ENCODE results near the gene CREB3. TPM values are rescaled to one million over a fixed set of nuclear protein-coding genes. Genes with fewer than 3 reads are reported as not detected.

Gene CREB3
- total and polyA plus RNA-seq, 2 donors from 2014 or later, result 40.5 to 52.0 TPM

- Histone ChIP-seq H3K4me3 (ENCODE audit: low read length in 3 of 3) (no peak overlapping the region), H3K27ac (ENCODE audit: low read depth in 2 of 2, low read length in 2 of 2) (peak overlapping the region in 1 of 2 donors; percentile 30), H3K4me1 (ENCODE audit: control insufficient read depth in 2 of 3, insufficient read depth in 2 of 3, low read depth in 1 of 3, low read length in 3 of 3) (peaks cover 0 to 11% (median 4%) of the 10 kb centered on the region in 3 donors), H3K9me3 (ENCODE audit: control insufficient read depth in 2 of 3, insufficient read depth in 1 of 3, low read length in 3 of 3) (no peaks in the 10 kb centered on the region), H3K36me3 (ENCODE audit: control insufficient read depth in 2 of 3, insufficient read depth in 3 of 3, low read length in 3 of 3) (peaks cover 0 to 7% (median 6%) of the 10 kb centered on the region in 3 donors), H3K27me3 (ENCODE audit: control insufficient read depth, insufficient read depth, low read length) (no peaks in the 10 kb centered on the region), H3K9ac (ENCODE audit: low read length in 3 of 3) (no peak overlapping the region)
- TF ChIP-seq CTCF (IDR thresholded peaks at IDR 0.05; ENCODE audit: borderline replicate concordance, extremely low read depth, insufficient read depth), result no peak
- FAIRE-seq, result no peak
- DNase-seq, result peak in 2 of 5 donors; percentile 16 to 33
- intact Hi-C loops (cut with DNase I), result no loop called here
Measured at GRCh38 chr9:35758475-35759050, 26.1 kb downstream of the CREB3 start.

DNA sequence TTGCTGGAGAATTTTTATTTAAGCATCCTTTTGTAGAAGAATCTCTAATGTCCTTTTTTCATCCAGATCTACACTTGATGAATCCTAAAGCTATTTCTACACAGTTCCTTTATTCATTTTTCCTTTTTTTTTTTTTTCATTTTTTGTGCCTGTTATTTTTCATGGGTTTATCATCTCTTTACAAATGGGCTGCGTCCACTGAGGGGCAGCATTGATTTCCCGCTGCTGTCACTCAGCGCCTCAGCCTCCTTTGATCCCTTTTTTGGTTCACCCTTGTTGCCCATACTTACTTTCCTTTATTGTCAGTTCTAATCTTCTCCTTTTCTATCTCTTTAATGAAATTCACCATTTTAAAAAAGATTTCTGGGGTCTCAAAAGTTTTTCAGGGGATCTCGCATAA lies 27.3 kb downstream of the CREB3 start:
- H3K27ac ChIP-seq (ENCODE audit: low read depth in 2 of 2, low read length in 2 of 2), result no peak overlapping the region

DNA sequence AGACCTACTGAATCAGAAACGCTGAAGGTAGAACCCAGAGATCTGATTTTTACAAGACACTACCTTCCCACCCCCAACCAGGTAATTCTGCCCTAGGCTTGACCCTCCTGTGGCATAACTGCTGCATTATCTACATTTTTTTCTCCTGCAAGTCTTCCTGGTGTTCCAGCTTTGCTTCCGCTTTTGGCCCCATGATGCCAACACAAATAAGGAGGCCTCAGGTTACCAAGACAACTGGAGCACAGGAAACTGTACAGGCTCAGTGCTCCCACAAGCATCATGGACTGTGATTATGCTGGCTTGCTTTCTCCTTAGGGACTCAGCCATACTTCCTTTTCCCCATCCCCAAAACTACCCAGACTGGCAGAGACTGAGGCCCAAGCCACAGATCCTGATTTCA lies 28.2 kb downstream of the CREB3 start:
- Histone ChIP-seq H3K4me3 (ENCODE audit: low read length in 3 of 3) (no peak overlapping the region), H3K27ac (ENCODE audit: low read depth in 2 of 2, low read length in 2 of 2) (no peak overlapping the region), H3K27me3 (ENCODE audit: control insufficient read depth, insufficient read depth, low read length) (no peaks in the 10 kb centered on the region), H3K9me3 (ENCODE audit: control insufficient read depth in 2 of 3, insufficient read depth in 1 of 3, low read length in 3 of 3) (no peaks in the 10 kb centered on the region), H3K9ac (ENCODE audit: low read length in 3 of 3) (no peak overlapping the region), H3K36me3 (ENCODE audit: control insufficient read depth in 2 of 3, insufficient read depth in 3 of 3, low read length in 3 of 3) (no peaks in the 10 kb centered on the region), H3K4me1 (ENCODE audit: control insufficient read depth in 2 of 3, insufficient read depth in 2 of 3, low read depth in 1 of 3, low read length in 3 of 3) (peaks cover 0 to 11% (median 4%) of the 10 kb centered on the region in 3 donors)
- no peak for TF ChIP-seq CTCF (IDR thresholded peaks at IDR 0.05; ENCODE audit: borderline replicate concordance, extremely low read depth, insufficient read depth)
- intact Hi-C loops (cut with DNase I), result no loop called here
- FAIRE-seq (no peak), DNase-seq (peak in 3 of 5 donors; percentile 48 to 72 (median 59))

More for the DNA sequence above, 27.3 kb downstream of the CREB3 start:
- DNase-seq, result no peak
- no peak for FAIRE-seq
- Histone ChIP-seq H3K9me3 (ENCODE audit: control insufficient read depth in 2 of 3, insufficient read depth in 1 of 3, low read length in 3 of 3) (no peaks in the 10 kb centered on the region), H3K9ac (ENCODE audit: low read length in 3 of 3) (no peak overlapping the region), H3K27me3 (ENCODE audit: control insufficient read depth, insufficient read depth, low read length) (no peaks in the 10 kb centered on the region), H3K36me3 (ENCODE audit: control insufficient read depth in 2 of 3, insufficient read depth in 3 of 3, low read length in 3 of 3) (no peaks in the 10 kb centered on the region), H3K4me3 (ENCODE audit: low read length in 3 of 3) (no peak overlapping the region), H3K4me1 (ENCODE audit: control insufficient read depth in 2 of 3, insufficient read depth in 2 of 3, low read depth in 1 of 3, low read length in 3 of 3) (peaks cover 0 to 11% (median 4%) of the 10 kb centered on the region in 3 donors)
- no peak for TF ChIP-seq CTCF (IDR thresholded peaks at IDR 0.05; ENCODE audit: borderline replicate concordance, extremely low read depth, insufficient read depth)
- intact Hi-C loops (cut with DNase I), result no loop called here

- no peak overlapping the region for H3K4me3 ChIP-seq (ENCODE audit: low read length in 3 of 3)
- FAIRE-seq (no peak), DNase-seq (no peak)
- H3K9ac ChIP-seq (ENCODE audit: low read length in 3 of 3), result no peak overlapping the region
- intact Hi-C loops (cut with DNase I), result no loop called here
- H3K9me3 ChIP-seq (ENCODE audit: control insufficient read depth in 2 of 3, insufficient read depth in 1 of 3, low read length in 3 of 3), result no peaks in the 10 kb centered on the region
- H3K27me3 ChIP-seq (ENCODE audit: control insufficient read depth, insufficient read depth, low read length), result no peaks in the 10 kb centered on the region
- no peak overlapping the region for H3K27ac ChIP-seq (ENCODE audit: low read depth in 2 of 2, low read length in 2 of 2)
- H3K4me1 ChIP-seq (ENCODE audit: control insufficient read depth in 2 of 3, insufficient read depth in 2 of 3, low read depth in 1 of 3, low read length in 3 of 3), result no peaks in the 10 kb centered on the region
- H3K36me3 ChIP-seq (ENCODE audit: control insufficient read depth in 2 of 3, insufficient read depth in 3 of 3, low read length in 3 of 3), result no peaks in the 10 kb centered on the region
- no peak for TF ChIP-seq CTCF (IDR thresholded peaks at IDR 0.05; ENCODE audit: borderline replicate concordance, extremely low read depth, insufficient read depth)
Measured at GRCh38 chr9:35763181-35763580, 30.7 kb downstream of the CREB3 start.
